Activated CD4-positive, alpha-beta T cell treated with anti-CD3 and anti-CD28 coated beads, Interleukin-2, amount 50 U/mL, for 48 hours (primary cell): ENCODE results near the gene USP17L10.
"Not testable (repeated sequence)": the region's sequence is repeated elsewhere in the genome, so short reads cannot be mapped to it uniquely, and the experiment has no call there.

ENCODE experiments used
- DNase-seq, 2 experiments: peaks; one replicate each; pipeline ENCODE4 v3.0.0-alpha.2; 2020

The USP17L10 gene

GRCh38 chr4:9210357-9210756 lies at the start of gene USP17L10:
Gene USP17L10, plus strand, starts transcription at chr4:9210657. Its CDS starts 0 bp downstream, at chr4:9210657.
- not testable (repeated sequence) for DNase-seq

GRCh38 chr4:9165990-9166389 lies 44.5 kb upstream of the USP17L10 start:
- not testable (repeated sequence) for DNase-seq

DNA sequence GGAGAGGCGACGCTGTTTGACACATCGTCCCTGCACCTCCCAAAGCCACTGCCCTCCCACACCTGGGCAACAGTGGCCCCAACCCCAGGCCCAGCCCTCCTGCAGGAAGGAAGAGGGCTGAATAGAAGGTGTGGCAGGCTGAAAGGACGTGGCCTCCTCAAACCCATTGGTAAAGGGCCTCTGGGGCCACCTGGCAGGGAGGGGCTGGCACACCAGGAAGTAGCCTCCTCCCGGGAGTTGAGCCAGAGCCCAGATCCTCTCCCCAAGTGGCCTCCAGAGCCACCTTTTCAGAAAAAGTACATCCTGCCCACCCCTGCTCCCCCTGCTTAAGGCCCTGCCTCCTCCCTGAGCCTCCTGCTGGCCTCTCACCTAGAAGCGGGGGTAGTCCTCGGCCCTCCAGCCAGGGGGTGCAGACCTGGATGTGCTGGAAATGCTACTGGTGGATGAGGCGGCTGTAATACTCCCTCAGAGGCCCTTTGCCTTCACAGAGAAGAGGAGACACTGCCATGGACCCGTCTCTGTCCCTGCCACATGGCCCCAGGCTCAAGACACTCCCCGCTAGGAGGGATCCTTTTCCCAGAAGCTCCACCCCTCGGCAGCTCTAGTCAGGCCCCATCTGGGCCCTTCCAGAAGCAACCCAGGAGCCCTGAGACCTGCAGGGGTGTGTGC lies 40.5 kb upstream of the USP17L10 start, which contains the start of gene FAM90A26:
FAM90A26 (plus strand) TSS at position 619 of the 669 bp plus-strand sequence. CDS start 2,764 bp downstream, outside the sequence.
- not testable (repeated sequence) for DNase-seq

- DNase-seq, result not testable (repeated sequence)
Measured at GRCh38 chr4:9214701-9215100, 4.2 kb downstream of the USP17L10 start.

GRCh38 chr4:9215105-9215504 lies 4.6 kb downstream of the USP17L10 start, which contains the start of gene USP17L11:
Gene USP17L11, plus strand, starts transcription at chr4:9215405. Its CDS starts 0 bp downstream, at chr4:9215405.
- not testable (repeated sequence) for DNase-seq

DNA sequence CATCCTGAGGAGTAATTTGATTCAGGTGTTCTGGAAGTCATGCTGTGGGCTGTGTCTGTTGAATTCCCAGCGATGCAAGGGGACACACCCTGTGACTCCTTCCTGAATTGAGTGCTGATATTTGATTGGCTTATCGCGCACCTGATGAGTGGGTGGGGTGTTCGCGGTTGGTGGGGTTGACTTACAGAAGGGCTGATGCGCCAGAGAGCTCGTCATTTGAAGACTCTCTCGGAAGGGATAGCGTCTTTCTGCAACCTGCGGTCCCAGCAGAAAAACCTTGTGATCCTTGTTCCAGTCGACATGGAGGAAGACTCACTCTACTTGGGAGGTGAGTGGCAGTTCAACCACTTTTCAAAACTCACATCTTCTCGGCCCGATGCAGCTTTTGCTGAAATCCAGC lies 9.4 kb downstream of the USP17L10 start, which contains the start of gene USP17L12:
USP17L12 (plus strand) TSS at position 301 of the 400 bp plus-strand sequence; CDS start at position 301, 0 bp downstream.
- not testable (repeated sequence) for DNase-seq

DNA sequence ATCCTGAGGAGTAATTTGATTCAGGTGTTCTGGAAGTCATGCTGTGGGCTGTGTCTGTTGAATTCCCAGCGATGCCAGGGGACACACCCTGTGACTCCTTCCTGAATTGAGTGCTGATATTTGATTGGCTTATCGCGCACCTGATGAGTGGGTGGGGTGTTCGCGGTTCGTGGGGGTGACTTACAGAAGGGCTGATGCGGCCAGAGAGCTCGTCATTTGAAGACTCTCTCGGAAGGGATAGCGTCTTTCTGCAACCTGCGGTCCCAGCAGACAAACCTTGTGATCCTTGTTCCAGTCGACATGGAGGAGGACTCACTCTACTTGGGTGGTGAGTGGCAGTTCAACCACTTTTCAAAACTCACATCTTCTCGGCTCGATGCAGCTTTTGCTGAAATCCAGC lies 14.1 kb downstream of the USP17L10 start, which contains the start of gene USP17L13:
USP17L13 (plus strand) TSS at position 301 of the 400 bp plus-strand sequence; CDS start at position 301, 0 bp downstream.
- DNase-seq, result not testable (repeated sequence)

GRCh38 chr4:9230249-9230648 lies 19.8 kb downstream of the USP17L10 start:
- not testable (repeated sequence) for DNase-seq

GRCh38 chr4:9234085-9234484 lies 23.6 kb downstream of the USP17L10 start, which contains the start of gene USP17L15:
Gene USP17L15, plus strand, starts transcription at chr4:9234385. Its CDS starts 0 bp downstream, at chr4:9234385.
- not testable (repeated sequence) for DNase-seq

DNA sequence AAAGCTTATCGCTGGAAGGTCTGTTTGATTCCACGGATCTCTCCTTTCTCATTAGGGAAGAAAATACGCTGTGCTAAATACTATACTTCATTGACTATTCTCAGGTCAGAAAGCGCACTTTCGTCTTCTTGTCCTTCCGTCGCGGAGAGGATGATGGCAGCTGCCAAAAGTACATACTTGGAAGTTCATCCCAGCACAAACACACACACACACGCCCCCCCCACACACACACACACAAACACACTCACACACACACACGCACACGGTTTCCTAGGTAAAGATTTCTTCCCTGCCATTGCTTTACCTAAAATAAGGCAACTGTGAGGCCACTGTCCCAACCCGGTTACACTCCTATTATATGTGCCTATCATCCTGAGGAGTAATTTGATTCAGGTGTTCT lies 28.0 kb downstream of the USP17L10 start:
- not testable (repeated sequence) for DNase-seq

DNA sequence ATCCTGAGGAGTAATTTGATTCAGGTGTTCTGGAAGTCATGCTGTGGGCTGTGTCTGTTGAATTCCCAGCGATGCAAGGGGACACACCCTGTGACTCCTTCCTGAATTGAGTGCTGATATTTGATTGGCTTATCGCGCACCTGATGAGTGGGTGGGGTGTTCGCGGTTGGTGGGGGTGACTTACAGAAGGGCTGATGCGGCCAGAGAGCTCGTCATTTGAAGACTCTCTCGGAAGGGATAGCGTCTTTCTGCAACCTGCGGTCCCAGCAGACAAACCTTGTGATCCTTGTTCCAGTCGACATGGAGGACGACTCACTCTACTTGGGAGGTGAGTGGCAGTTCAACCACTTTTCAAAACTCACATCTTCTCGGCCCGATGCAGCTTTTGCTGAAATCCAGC lies 33.1 kb downstream of the USP17L10 start, which contains the start of gene USP17L17:
USP17L17 (plus strand) TSS at position 301 of the 400 bp plus-strand sequence; CDS start at position 301, 0 bp downstream.
- DNase-seq, result not testable (repeated sequence)

DNA sequence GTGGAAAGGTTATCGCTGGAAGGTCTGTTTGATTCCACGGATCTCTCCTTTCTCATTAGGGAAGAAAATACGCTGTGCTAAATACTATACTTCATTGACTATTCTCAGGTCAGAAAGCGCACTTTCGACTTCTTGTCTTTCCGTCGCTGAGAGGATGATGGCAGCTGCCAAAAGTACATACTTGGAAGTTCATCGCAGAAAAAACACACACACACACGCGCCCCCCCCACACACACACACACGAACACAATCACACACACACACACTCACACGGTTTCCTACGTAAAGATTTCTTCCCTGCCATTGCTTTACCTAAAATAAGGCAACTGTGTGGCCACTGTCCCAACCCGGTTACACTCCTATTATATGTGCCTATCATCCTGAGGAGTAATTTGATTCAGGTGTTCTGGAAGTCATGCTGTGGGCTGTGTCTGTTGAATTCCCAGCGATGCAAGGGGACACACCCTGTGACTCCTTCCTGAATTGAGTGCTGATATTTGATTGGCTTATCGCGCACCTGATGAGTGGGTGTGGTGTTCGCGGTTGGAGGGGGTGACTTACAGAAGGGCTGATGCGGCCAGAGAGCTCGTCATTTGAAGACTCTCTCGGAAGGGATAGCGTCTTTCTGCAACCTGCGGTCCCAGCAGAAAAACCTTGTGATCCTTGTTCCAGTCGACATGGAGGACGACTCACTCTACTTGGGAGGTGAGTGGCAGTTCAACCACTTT lies 37.7 kb downstream of the USP17L10 start, which contains the start of gene USP17L18:
USP17L18 (plus strand) TSS at position 678 of the 728 bp plus-strand sequence; CDS start at position 678, 0 bp downstream.
- DNase-seq, result not testable (repeated sequence)

GRCh38 chr4:9253078-9253477 lies 42.6 kb downstream of the USP17L10 start, which contains the start of gene USP17L19:
Gene USP17L19, plus strand, starts transcription at chr4:9253378. Its CDS starts 0 bp downstream, at chr4:9253378.
- DNase-seq, result not testable (repeated sequence)

- DNase-seq, result not testable (repeated sequence)
Measured at GRCh38 chr4:9257824-9258223, 47.4 kb downstream of the USP17L10 start, which contains the start of gene USP17L20. Gene USP17L20, plus strand, starts transcription at chr4:9258124. Its CDS starts 0 bp downstream, at chr4:9258124.
